Measurements from ENCODE around the gene SIK2. TPM values are rescaled to one million over a fixed set of nuclear protein-coding genes. Genes with fewer than 3 reads are reported as not detected.

The SIK2 gene
- total RNA-seq, 1 experiment from 2014 or later, result 2.2 TPM

GRCh38 chr11:111731821-111732220 lies 129.6 kb downstream of the SIK2 start:
- in situ Hi-C loops (cut with HindIII; ENCODE audit: low pct_unique_long_range_greater_than_20kb, low sequenced_read_pairs), result no loop called here
- DNase-seq (ENCODE audit: low read depth), result no peak

- DNase-seq (ENCODE audit: low read depth), result no peak
- in situ Hi-C loops (cut with HindIII; ENCODE audit: low pct_unique_long_range_greater_than_20kb, low sequenced_read_pairs), result no loop called here
These were observed 130.8 kb downstream of the SIK2 start for GRCh38 chr11:111733016-111733415.

- in situ Hi-C loops (cut with HindIII; ENCODE audit: low pct_unique_long_range_greater_than_20kb, low sequenced_read_pairs), result no loop called here
- no peak for DNase-seq (ENCODE audit: low read depth)
These were observed 131.4 kb downstream of the SIK2 start for GRCh38 chr11:111733611-111734088.

GRCh38 chr11:111734101-111734953 lies 132.1 kb downstream of the SIK2 start:
- in situ Hi-C loops (cut with HindIII; ENCODE audit: low pct_unique_long_range_greater_than_20kb, low sequenced_read_pairs), result no loop called here
- DNase-seq (ENCODE audit: low read depth), result no peak

GRCh38 chr11:111734954-111735261 lies 132.7 kb downstream of the SIK2 start:
- no peak for DNase-seq (ENCODE audit: low read depth)
- in situ Hi-C loops (cut with HindIII; ENCODE audit: low pct_unique_long_range_greater_than_20kb, low sequenced_read_pairs), result no loop called here

- in situ Hi-C loops (cut with HindIII; ENCODE audit: low pct_unique_long_range_greater_than_20kb, low sequenced_read_pairs), result no loop called here
- peak; percentile 92 for DNase-seq (ENCODE audit: low read depth)
These were observed 133.2 kb downstream of the SIK2 start for GRCh38 chr11:111735262-111736116.

- in situ Hi-C loops (cut with HindIII; ENCODE audit: low pct_unique_long_range_greater_than_20kb, low sequenced_read_pairs), result no loop called here
- no peak for DNase-seq (ENCODE audit: low read depth)
These were observed 133.9 kb downstream of the SIK2 start for GRCh38 chr11:111736181-111736590.

GRCh38 chr11:111736621-111737443 lies 134.6 kb downstream of the SIK2 start:
- in situ Hi-C loops (cut with HindIII; ENCODE audit: low pct_unique_long_range_greater_than_20kb, low sequenced_read_pairs), result no loop called here
- no peak for DNase-seq (ENCODE audit: low read depth)

GRCh38 chr11:111737444-111738210 lies 135.4 kb downstream of the SIK2 start:
- in situ Hi-C loops (cut with HindIII; ENCODE audit: low pct_unique_long_range_greater_than_20kb, low sequenced_read_pairs), result no loop called here
- DNase-seq (ENCODE audit: low read depth), result no peak

GRCh38 chr11:111739299-111739698 lies 137.1 kb downstream of the SIK2 start:
- in situ Hi-C loops (cut with HindIII; ENCODE audit: low pct_unique_long_range_greater_than_20kb, low sequenced_read_pairs), result no loop called here
- DNase-seq (ENCODE audit: low read depth), result no peak

- in situ Hi-C loops (cut with HindIII; ENCODE audit: low pct_unique_long_range_greater_than_20kb, low sequenced_read_pairs), result no loop called here
- DNase-seq (ENCODE audit: low read depth), result no peak
These were observed 139.5 kb downstream of the SIK2 start for GRCh38 chr11:111741751-111742150.

- no peak for DNase-seq (ENCODE audit: low read depth)
- in situ Hi-C loops (cut with HindIII; ENCODE audit: low pct_unique_long_range_greater_than_20kb, low sequenced_read_pairs), result no loop called here
These were observed 141.5 kb downstream of the SIK2 start for GRCh38 chr11:111743700-111744099.

- DNase-seq (ENCODE audit: low read depth), result no peak
- in situ Hi-C loops (cut with HindIII; ENCODE audit: low pct_unique_long_range_greater_than_20kb, low sequenced_read_pairs), result no loop called here
These were observed 143.7 kb downstream of the SIK2 start for GRCh38 chr11:111745719-111746504.

- no peak for DNase-seq (ENCODE audit: low read depth)
- in situ Hi-C loops (cut with HindIII; ENCODE audit: low pct_unique_long_range_greater_than_20kb, low sequenced_read_pairs), result no loop called here
These were observed 146.0 kb downstream of the SIK2 start for GRCh38 chr11:111748035-111748804.

GRCh38 chr11:111749646-111750045 lies 147.4 kb downstream of the SIK2 start:
- in situ Hi-C loops (cut with HindIII; ENCODE audit: low pct_unique_long_range_greater_than_20kb, low sequenced_read_pairs), result no loop called here
- DNase-seq (ENCODE audit: low read depth), result no peak

GRCh38 chr11:111756097-111756496 lies 153.8 kb downstream of the SIK2 start:
- no peak for DNase-seq (ENCODE audit: low read depth)
- in situ Hi-C loops (cut with HindIII; ENCODE audit: low pct_unique_long_range_greater_than_20kb, low sequenced_read_pairs), result no loop called here

Data from Caki2 (cell line).